CD4-positive, alpha-beta T cell (primary cell): Measurements from ENCODE around the gene TP53I11. TPM values are rescaled to one million over a fixed set of nuclear protein-coding genes. Genes with fewer than 3 reads are reported as not detected.

Experiments
- ATAC-seq: fragments of 200-7000 bp; cut with Tn5 transposase; one replicate; pipeline ENCODE4 v1.10.0; 2022; ENCODE audit warnings: mild to moderate bottlenecking; ENCODE audit not compliant: poor library complexity
- CTCF ChIA-PET: fragments of 350-600 bp; sonication (Branson Sonifier 250); formaldehyde crosslinking; loops from one replicate; lab custom pipeline; 2021; ENCODE audit warnings: antibody characterized with exemption, inconsistent platforms; lab: Charles Lee
- POLR2A ChIA-PET: fragments of 350-600 bp; sonication (Branson Sonifier 250); formaldehyde crosslinking; loops from one replicate; lab custom pipeline; 2021; ENCODE audit warnings: antibody characterized with exemption, inconsistent platforms; lab: Charles Lee
- DNase-seq, 14 experiments: peaks; one replicate each; pipeline ENCODE4 v3.0.0-alpha.2; 2013 to 2020; ENCODE audit warnings: mixed read lengths in 2 of 14
- H3K27ac ChIP-seq, 2 donors: one replicate each; pipeline versions ENCODE4 v1.5.1 to v1.7.0; 2013; ENCODE audit warnings: low read length in 2 of 2, low read depth in 1 of 2, mild to moderate bottlenecking in 1 of 2
- H3K27me3 ChIP-seq, 2 experiments: 1 replicate in 1 of 2; 2 replicates in 1 of 2; pipeline versions ENCODE4 v1.6.1 to v1.7.0; 2013; ENCODE audit warnings: low read length in 2 of 2, control low read depth in 1 of 2, mild to moderate bottlenecking in 1 of 2, moderate library complexity in 1 of 2; ENCODE audit not compliant: insufficient read depth in 2 of 2, control insufficient read depth in 1 of 2
- H3K36me3 ChIP-seq: one replicate; pipeline ENCODE4 v1.6.1; 2013; ENCODE audit warnings: low read length, control low read depth; ENCODE audit not compliant: insufficient read depth
- H3K4me1 ChIP-seq: one replicate; pipeline ENCODE4 v1.6.1; 2013; ENCODE audit warnings: low read length, control low read depth; ENCODE audit not compliant: insufficient read depth
- H3K4me3 ChIP-seq: one replicate; pipeline ENCODE4 v1.5.1; 2013; ENCODE audit warnings: mild to moderate bottlenecking, low read length, moderate library complexity
- H3K9me3 ChIP-seq, 2 experiments: 1 replicate in 1 of 2; 2 replicates in 1 of 2; pipeline versions ENCODE4 v1.6.1 to v1.7.0; 2013; ENCODE audit warnings: low read length in 2 of 2, mild to moderate bottlenecking in 2 of 2, control low read depth in 1 of 2, moderate library complexity in 1 of 2; ENCODE audit not compliant: control insufficient read depth in 1 of 2, insufficient read depth in 1 of 2
- H3K27ac Mint-ChIP-seq: one replicate; pipeline ENCODE4 v1.8.0; 2020; ENCODE audit warnings: mixed read lengths
- H3K27me3 Mint-ChIP-seq: one replicate; pipeline ENCODE4 v1.8.0; 2021; ENCODE audit warnings: mixed read lengths
- H3K36me3 Mint-ChIP-seq: one replicate; pipeline ENCODE4 v1.8.0; 2021; ENCODE audit warnings: low read depth, mixed read lengths
- H3K4me1 Mint-ChIP-seq: one replicate; pipeline ENCODE4 v1.8.0; 2021; ENCODE audit warnings: low read depth, mixed read lengths
- H3K4me3 Mint-ChIP-seq: one replicate; pipeline ENCODE4 v1.8.0; 2020; ENCODE audit warnings: mild to moderate bottlenecking, mixed read lengths
- H3K9me3 Mint-ChIP-seq: one replicate; pipeline ENCODE4 v1.8.0; 2020; ENCODE audit warnings: mixed read lengths
- intact Hi-C, 2 experiments: fragments of 100-400 bp; cut with DNase I in 1 of 2; cut with micrococcal nuclease in 1 of 2; formaldehyde crosslinking; loops; one replicate each; pipeline versions ENCODE4 v1.15.1 to v1.9.0; 2023 to 2025; cut with DNase I, micrococcal nuclease
- total RNA-seq, 174 experiments: library from RNA in 2 of 174; stranded (reverse) in 2 of 174; gene quantifications; one replicate each; pipeline ENCODE4 v1.2.3 and lab custom pipeline; 2021 to 2026
- TF ChIP-seq, protein P1 (sequence below): fragments of 200-600 bp; IDR thresholded peaks from one replicate; pipeline ENCODE4 v1.8.0; 2022; ENCODE audit warnings: antibody characterized with exemption, mild to moderate bottlenecking

The TP53I11 gene
- total RNA-seq, 2 experiments from 2014 or later, result 3.5 to 4.6 TPM

DNA sequence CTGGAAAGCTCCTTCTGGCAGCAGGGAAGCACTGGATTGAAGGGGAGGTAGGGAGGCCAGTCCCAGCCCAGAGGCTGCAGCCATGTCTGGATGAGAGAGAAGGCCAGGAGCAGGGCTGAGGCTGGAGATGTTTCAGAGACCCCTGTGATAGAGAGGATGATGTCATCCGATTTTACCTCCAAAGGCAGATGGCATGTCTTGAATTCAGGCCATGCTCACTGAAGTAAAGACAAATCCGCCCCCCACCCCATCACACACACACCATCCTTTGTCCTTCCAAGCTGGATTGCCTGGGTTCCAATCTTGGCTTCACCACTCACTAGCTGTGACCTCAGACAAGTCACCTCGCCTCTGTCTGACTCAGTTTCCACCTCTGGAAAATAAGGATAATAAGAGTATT lies 47.2 kb downstream of the TP53I11 start:
- no peak overlapping the region for H3K4me3 ChIP-seq
- intact Hi-C loops, result no loop called here
- no peak for DNase-seq
- no peaks in the 10 kb centered on the region for H3K4me1 Mint-ChIP-seq
- no peaks in the 10 kb centered on the region for H3K27me3 ChIP-seq
- ChIA-PET CTCF (no interaction called here), POLR2A (no interaction called here)
- no peaks in the 10 kb centered on the region for H3K36me3 Mint-ChIP-seq
- H3K9me3 Mint-ChIP-seq, result no peaks in the 10 kb centered on the region
- peaks cover 13% of the 10 kb centered on the region for H3K36me3 ChIP-seq
- H3K27me3 Mint-ChIP-seq, result no peaks in the 10 kb centered on the region
- H3K27ac ChIP-seq, result no peak overlapping the region
- ATAC-seq, result no peak
- H3K4me1 ChIP-seq, result no peaks in the 10 kb centered on the region
- no peak overlapping the region for H3K4me3 Mint-ChIP-seq
- H3K27ac Mint-ChIP-seq, result no peak overlapping the region
- peaks cover 0 to under 1% of the 10 kb centered on the region in 2 experiments for H3K9me3 ChIP-seq
- TF ChIP-seq, protein P1, sequence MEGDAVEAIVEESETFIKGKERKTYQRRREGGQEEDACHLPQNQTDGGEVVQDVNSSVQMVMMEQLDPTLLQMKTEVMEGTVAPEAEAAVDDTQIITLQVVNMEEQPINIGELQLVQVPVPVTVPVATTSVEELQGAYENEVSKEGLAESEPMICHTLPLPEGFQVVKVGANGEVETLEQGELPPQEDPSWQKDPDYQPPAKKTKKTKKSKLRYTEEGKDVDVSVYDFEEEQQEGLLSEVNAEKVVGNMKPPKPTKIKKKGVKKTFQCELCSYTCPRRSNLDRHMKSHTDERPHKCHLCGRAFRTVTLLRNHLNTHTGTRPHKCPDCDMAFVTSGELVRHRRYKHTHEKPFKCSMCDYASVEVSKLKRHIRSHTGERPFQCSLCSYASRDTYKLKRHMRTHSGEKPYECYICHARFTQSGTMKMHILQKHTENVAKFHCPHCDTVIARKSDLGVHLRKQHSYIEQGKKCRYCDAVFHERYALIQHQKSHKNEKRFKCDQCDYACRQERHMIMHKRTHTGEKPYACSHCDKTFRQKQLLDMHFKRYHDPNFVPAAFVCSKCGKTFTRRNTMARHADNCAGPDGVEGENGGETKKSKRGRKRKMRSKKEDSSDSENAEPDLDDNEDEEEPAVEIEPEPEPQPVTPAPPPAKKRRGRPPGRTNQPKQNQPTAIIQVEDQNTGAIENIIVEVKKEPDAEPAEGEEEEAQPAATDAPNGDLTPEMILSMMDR, result no peak

DNA sequence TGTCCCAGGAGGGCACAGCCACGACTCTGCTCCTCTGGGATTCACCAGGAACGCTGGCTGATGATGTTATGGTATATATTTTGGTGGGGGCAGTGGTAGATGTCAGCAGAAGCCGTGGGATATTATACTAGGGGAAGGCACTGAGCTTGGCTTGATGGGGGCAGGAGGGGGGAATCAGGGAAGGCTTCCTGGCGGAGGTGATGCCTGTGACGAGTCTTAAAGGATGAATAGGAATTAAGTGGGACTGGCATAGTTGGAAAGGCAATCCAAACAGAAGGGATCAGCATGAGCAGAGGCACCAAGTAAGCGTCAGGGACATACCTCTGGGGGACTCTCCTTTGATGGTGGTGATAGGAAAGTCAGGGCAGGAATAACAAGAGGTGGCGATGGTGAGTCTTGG lies 47.6 kb downstream of the TP53I11 start:
- Mint-ChIP-seq H3K27ac (no peak overlapping the region), H3K4me1 (no peaks in the 10 kb centered on the region), H3K9me3 (no peaks in the 10 kb centered on the region), H3K27me3 (no peaks in the 10 kb centered on the region), H3K36me3 (peaks cover under 1% of the 10 kb centered on the region), H3K4me3 (no peak overlapping the region)
- intact Hi-C loops, result no loop called here
- ChIA-PET POLR2A (no interaction called here), CTCF (no interaction called here)
- H3K27ac ChIP-seq, result no peak overlapping the region
- H3K36me3 ChIP-seq, result peaks cover 18% of the 10 kb centered on the region
- H3K9me3 ChIP-seq, result peaks cover 0 to 3% of the 10 kb centered on the region in 2 experiments
- no peak overlapping the region for H3K4me3 ChIP-seq
- ATAC-seq (no peak), DNase-seq (no peak)
- H3K4me1 ChIP-seq, result no peaks in the 10 kb centered on the region
- TF ChIP-seq, protein P1, result no peak
- no peaks in the 10 kb centered on the region for H3K27me3 ChIP-seq

DNA sequence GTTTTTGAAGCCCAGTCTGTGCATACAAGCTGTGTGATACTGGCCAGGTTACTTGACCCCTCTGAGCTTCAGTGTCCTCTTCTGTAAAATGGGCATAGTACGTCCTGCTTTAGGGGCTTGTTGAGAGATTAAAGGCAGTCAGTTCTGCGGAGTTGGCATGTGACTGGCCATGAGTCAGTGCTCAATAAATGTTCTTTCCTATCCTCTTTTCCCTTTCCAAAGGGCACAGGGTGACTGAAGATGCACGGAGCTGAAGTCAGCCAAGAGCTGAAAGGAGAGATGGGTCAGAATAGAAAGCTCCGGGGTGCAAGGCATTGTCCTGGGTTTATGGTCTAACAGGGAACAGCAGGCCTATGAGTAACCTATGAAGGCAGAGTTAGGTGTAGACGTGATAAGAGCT lies 48.9 kb downstream of the TP53I11 start:
- intact Hi-C loops, result no loop called here
- Histone ChIP-seq H3K27ac (no peak overlapping the region), H3K27me3 (no peaks in the 10 kb centered on the region), H3K36me3 (peaks cover 19% of the 10 kb centered on the region), H3K4me1 (no peaks in the 10 kb centered on the region), H3K4me3 (no peak overlapping the region), H3K9me3 (peaks cover 0 to 9% of the 10 kb centered on the region in 2 experiments)
- DNase-seq (no peak), ATAC-seq (no peak)
- ChIA-PET POLR2A (no interaction called here), CTCF (no interaction called here)
- Mint-ChIP-seq H3K27ac (no peak overlapping the region), H3K36me3 (peaks cover 6% of the 10 kb centered on the region), H3K4me1 (no peaks in the 10 kb centered on the region), H3K27me3 (no peaks in the 10 kb centered on the region), H3K9me3 (no peaks in the 10 kb centered on the region), H3K4me3 (no peak overlapping the region)
- TF ChIP-seq, protein P1, result no peak
